ENCODE measurements around the gene EPN1.
A peak's percentile ranks its signal among the peaks of the same experiment; 100 is the strongest.

Gene EPN1

DNA sequence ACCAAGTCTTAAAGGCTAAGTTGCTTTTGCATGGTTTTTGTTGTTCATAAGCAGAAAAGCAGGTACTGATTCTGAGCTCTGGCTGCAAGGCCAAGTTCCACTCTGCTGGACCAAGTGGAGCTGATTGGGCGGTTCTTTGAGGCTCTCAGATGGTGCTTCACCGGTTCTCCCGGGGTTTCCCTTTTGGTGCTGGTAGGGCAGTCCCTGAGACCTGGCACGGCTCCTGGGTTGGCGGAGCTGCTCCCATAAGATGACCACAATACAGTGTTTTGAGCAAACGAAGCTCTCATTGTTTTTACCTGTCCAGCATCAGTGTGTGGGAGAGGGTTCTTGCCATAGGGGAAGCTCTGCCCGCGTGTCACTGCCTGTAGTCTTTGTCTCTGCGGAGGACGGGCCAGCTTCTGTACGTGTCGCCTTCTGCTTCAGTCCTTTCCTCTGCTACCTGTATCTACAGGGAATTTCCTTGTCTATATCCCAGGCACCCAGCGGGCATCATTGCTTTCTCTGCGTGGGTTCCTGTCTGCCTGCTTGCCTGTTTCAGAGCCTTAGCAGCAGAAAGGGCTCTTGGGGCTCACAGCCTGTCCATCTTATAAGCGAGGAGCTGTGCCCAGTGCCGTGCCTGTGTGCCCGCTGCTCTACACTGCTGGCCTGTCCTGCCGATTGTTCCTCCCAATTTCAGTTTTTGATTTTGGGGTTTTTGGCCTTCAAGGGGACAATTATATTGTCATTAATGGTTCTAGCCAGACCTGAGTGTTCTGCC, 17.9 kb upstream of the EPN1 start:
- POLR2A ChIA-PET, result no interaction called here
- CTCF ChIA-PET, result interaction anchor here (1.5 to 5.0 kb wide), 3 partner anchors 10 to 25 kb away, joined by 4 to 32 read pairs (median 8); no protein-coding TSS in a partner anchor
- TF ChIP-seq, protein P1, sequence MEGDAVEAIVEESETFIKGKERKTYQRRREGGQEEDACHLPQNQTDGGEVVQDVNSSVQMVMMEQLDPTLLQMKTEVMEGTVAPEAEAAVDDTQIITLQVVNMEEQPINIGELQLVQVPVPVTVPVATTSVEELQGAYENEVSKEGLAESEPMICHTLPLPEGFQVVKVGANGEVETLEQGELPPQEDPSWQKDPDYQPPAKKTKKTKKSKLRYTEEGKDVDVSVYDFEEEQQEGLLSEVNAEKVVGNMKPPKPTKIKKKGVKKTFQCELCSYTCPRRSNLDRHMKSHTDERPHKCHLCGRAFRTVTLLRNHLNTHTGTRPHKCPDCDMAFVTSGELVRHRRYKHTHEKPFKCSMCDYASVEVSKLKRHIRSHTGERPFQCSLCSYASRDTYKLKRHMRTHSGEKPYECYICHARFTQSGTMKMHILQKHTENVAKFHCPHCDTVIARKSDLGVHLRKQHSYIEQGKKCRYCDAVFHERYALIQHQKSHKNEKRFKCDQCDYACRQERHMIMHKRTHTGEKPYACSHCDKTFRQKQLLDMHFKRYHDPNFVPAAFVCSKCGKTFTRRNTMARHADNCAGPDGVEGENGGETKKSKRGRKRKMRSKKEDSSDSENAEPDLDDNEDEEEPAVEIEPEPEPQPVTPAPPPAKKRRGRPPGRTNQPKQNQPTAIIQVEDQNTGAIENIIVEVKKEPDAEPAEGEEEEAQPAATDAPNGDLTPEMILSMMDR (IDR thresholded peaks at IDR 0.05; ENCODE audit: insufficient read depth, low read length, missing control alignments), result no peak
- peak overlapping the region; percentile 91 for H3K4me3 ChIP-seq (ENCODE audit: low read depth, low read length)
- no peak for DNase-seq (ENCODE audit: low read depth, low spot score)

DNA sequence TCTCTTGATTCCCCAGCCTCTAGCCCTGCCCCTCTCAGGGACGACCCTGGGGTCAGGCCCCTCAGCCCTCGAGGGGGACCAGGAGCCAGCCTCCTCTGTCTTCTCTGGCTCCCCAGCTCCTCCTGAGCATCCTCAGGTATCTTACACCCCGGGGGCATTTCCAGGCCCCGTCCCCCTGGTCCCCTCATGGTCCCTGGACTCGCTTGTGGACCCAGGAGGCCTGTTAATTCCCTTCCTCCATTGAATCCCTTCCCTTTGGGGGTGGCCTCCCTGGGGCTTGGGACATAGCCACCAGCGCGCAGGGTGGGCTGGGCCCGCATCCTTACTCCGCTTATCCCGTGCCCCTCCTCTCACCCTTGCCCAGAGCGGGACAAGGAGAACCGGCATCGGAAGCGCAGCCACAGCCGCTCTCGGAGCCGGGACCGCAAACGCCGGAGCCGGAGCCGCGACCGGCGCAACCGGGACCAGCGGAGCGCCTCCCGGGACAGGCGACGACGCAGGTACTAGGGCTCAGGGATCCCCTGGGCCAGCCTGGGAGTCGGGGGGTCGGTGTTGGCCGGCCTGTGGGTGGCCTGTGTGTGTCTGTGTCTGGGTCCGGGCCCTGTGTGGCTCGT, 16.1 kb upstream of the EPN1 start:
- ChIA-PET CTCF (interaction anchor here (0.8 to 5.0 kb wide), 3 partner anchors 10 to 14 kb away, joined by 3 to 32 read pairs (median 4); no protein-coding TSS in a partner anchor), POLR2A (no interaction called here)
- TF ChIP-seq, protein P1 (IDR thresholded peaks at IDR 0.05; ENCODE audit: insufficient read depth, low read length, missing control alignments), result no peak
- no peak for DNase-seq (ENCODE audit: low read depth, low spot score)
- H3K4me3 ChIP-seq (ENCODE audit: low read depth, low read length), result no peak overlapping the region

DNA sequence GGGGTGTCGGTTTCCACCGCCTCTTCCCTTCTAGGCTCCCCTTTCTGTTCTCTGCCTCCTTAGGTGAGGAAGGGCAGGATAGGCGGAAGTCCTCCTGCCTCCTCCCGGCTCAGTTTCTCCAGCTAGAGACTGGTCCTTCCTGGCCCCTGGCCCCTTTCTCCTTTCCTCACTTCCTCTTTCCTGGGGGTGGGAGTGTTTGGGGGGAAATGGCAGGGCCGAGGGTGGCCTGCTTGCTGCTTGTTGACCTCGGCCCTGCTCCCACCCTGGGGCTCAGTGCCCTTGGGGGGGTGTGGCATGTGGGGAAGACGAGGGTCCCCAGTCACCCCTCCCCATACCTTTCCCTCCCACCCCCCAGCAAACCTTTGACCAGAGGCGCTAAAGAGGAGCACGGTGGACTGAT, 15.2 kb upstream of the EPN1 start:
- ChIA-PET POLR2A (interaction anchor here (1.0 kb wide), 1 partner anchor 12 kb away, joined by 3 read pairs; no protein-coding TSS in a partner anchor), CTCF (interaction anchor here (0.8 to 5.0 kb wide), 3 partner anchors 9 to 13 kb away, joined by 3 to 32 read pairs (median 4); no protein-coding TSS in a partner anchor)
- no peak for DNase-seq (ENCODE audit: low read depth, low spot score)
- H3K4me3 ChIP-seq (ENCODE audit: low read depth, low read length), result no peak overlapping the region
- TF ChIP-seq, protein P1 (IDR thresholded peaks at IDR 0.05; ENCODE audit: insufficient read depth, low read length, missing control alignments), result no peak

DNA sequence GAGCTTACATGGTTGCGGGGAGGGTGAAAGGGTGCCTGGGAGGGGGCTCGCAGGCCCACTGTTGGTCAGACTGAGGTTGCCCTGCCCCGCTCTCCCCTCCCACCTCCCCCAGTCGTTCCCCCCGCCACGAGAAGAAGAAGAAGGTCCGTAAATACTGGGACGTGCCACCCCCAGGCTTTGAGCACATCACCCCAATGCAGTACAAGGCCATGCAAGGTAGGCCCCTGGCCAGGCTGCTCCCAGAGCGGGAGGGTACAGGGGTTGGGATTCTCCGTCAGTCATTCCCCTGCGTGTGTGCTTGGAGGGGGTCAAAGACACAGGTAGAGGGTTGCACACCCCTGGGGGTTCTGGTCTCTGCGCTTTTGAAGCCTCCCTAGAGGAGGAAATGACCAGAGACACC, 14.6 kb upstream of the EPN1 start:
- CTCF ChIA-PET, result interaction anchor here (1.1 to 5.0 kb wide), 2 partner anchors 9 to 11 kb away, joined by 4 to 32 read pairs; no protein-coding TSS in a partner anchor

DNA sequence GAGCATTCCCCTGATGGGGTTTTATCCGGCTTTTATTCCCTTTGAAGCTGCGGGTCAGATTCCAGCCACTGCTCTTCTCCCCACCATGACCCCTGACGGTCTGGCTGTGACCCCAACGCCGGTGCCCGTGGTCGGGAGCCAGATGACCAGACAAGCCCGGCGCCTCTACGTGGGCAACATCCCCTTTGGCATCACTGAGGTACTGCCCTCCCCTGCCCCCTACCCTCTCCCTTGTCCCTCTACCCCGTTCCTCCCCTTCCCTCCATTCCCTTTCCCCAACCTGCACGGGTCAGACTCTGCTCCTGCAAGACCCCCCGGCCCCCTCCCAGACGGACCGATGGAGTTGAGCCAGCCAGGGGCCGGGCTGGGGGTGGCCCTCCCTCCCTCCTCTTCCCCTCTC, 14.0 kb upstream of the EPN1 start:
- DNase-seq (ENCODE audit: low read depth, low spot score), result no peak
- H3K4me3 ChIP-seq (ENCODE audit: low read depth, low read length), result no peak overlapping the region
- TF ChIP-seq, protein P1 (IDR thresholded peaks at IDR 0.05; ENCODE audit: insufficient read depth, low read length, missing control alignments), result no peak
- ChIA-PET POLR2A (no interaction called here), CTCF (no interaction called here)

More for the DNA sequence above, 14.6 kb upstream of the EPN1 start:
- TF ChIP-seq, protein P1 (IDR thresholded peaks at IDR 0.05; ENCODE audit: insufficient read depth, low read length, missing control alignments), result no peak
- no peak for DNase-seq (ENCODE audit: low read depth, low spot score)
- no peak overlapping the region for H3K4me3 ChIP-seq (ENCODE audit: low read depth, low read length)
- POLR2A ChIA-PET, result interaction anchor here (1.0 kb wide), 1 partner anchor 11 kb away, joined by 3 read pairs; no protein-coding TSS in a partner anchor

DNA sequence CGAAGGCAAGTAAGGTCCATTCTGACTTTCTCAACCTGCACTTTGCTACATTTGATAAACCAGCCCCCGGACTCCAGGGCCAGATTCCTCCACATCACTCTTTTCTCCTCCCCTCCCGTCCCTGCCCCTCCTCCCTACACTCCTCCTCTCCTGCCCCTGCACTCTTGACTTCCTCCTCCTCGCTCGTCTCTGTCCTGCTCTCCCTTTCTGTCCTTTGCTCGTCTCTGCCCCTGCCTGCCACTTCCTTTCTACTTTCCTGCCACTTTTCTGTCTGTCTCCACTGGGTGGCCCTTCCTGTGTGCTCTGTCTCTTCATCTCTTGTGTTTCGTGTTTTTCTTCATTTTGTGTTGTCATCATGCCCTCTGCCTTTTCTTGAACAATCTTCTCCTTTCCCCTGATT, 13.2 kb upstream of the EPN1 start:
- TF ChIP-seq, protein P1 (IDR thresholded peaks at IDR 0.05; ENCODE audit: insufficient read depth, low read length, missing control alignments), result no peak
- ChIA-PET CTCF (no interaction called here), POLR2A (no interaction called here)
- no peak overlapping the region for H3K4me3 ChIP-seq (ENCODE audit: low read depth, low read length)
- no peak for DNase-seq (ENCODE audit: low read depth, low spot score)
